Lower lobe of right lung (tissue), 2 donors: ENCODE measurements around the gene CHRNA9. TPM values are rescaled to one million over a fixed set of nuclear protein-coding genes. Genes with fewer than 3 reads are reported as not detected.
"Not testable (repeated sequence)": the region's sequence is repeated elsewhere in the genome, so short reads cannot be mapped to it uniquely, and the experiment has no call there.

Experiments
- ATAC-seq, 2 donors: fragments of 200-7000 bp; cut with Tn5 transposase; one replicate each; pipeline ENCODE4 v1.9.1; 2020 to 2022; ENCODE audit warnings: mild to moderate bottlenecking in 2 of 2, moderate library complexity in 2 of 2
- DNase-seq: peaks from one replicate; pipeline ENCODE4 v3.0.0-alpha.2; 2020
- H3K27ac ChIP-seq: fragments of 200-600 bp; one replicate; pipeline ENCODE4 v1.8.0; 2022
- H3K27me3 ChIP-seq: fragments of 200-600 bp; one replicate; pipeline ENCODE4 v1.8.0; 2022; ENCODE audit warnings: low read depth
- H3K36me3 ChIP-seq: fragments of 200-600 bp; one replicate; pipeline ENCODE4 v1.8.0; 2022; ENCODE audit warnings: mild to moderate bottlenecking
- H3K4me1 ChIP-seq: fragments of 200-600 bp; one replicate; pipeline ENCODE4 v1.8.0; 2022
- H3K4me3 ChIP-seq: fragments of 200-600 bp; one replicate; pipeline ENCODE4 v1.8.0; 2022; ENCODE audit warnings: mild to moderate bottlenecking
- H3K9me3 ChIP-seq: fragments of 200-600 bp; one replicate; pipeline ENCODE4 v1.8.0; 2022
- CTCF ChIP-seq: fragments of 200-600 bp; IDR thresholded peaks from one replicate; pipeline ENCODE4 v1.8.0; 2022; ENCODE audit warnings: antibody characterized with exemption, mild to moderate bottlenecking
- intact Hi-C: fragments of 100-400 bp; cut with DNase I; formaldehyde crosslinking; loops from one replicate; pipeline ENCODE4 v1.11.0; 2022
- total RNA-seq: library from RNA; stranded (reverse); fragmentation: NEBNext Ultra II Directional; extraction: Animal tissue kit (Norgen Biotek cat#: 25700); gene quantifications from one replicate; pipeline ENCODE4 v1.2.1, GENCODE V29; 2021
- donor health status: DM: no; HTN: yes; CAD: no; lungs with severe emphysema.

Gene CHRNA9
- total RNA-seq, 1 donor from 2014 or later: not detected

DNA sequence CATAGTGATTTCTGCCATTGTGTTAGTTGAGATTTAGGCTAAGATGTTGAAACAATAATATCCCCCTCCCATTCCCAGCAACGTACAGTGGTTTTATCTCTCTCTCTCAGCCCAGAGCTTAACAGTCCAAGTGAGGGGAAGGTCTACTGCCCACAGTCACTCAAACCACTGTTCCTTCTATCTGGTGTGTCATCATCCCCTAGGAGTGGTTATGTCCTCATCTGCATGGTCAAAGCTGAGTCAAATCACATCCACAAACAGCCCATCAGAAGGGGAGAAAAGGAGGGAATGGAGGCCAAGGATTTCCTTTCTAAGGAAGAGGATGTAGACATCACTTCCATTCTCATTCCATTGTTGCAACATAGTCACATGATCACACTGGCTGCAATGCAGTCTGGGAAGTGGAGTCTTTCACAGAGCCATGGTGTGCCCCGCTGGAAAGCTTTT, 42.8 kb upstream of the CHRNA9 start:
- H3K27ac ChIP-seq: no peak overlapping the region
- TF ChIP-seq CTCF: no peak
- H3K4me3 ChIP-seq: no peak overlapping the region
- H3K4me1 ChIP-seq: no peaks in the 10 kb centered on the region
- intact Hi-C loops: no loop called here
- no peak for DNase-seq
- H3K27me3 ChIP-seq: no peaks in the 10 kb centered on the region
- ATAC-seq: peak in 1 of 2 donors; percentile 32
- no peaks in the 10 kb centered on the region for H3K9me3 ChIP-seq
- H3K36me3 ChIP-seq: no peaks in the 10 kb centered on the region

GRCh38 chr4:40294339-40294738, 40.8 kb upstream of the CHRNA9 start:
- no peak overlapping the region for H3K4me3 ChIP-seq
- no peaks in the 10 kb centered on the region for H3K9me3 ChIP-seq
- TF ChIP-seq CTCF: no peak
- ATAC-seq (no peak), DNase-seq (no peak)
- H3K27me3 ChIP-seq: no peaks in the 10 kb centered on the region
- H3K4me1 ChIP-seq: no peaks in the 10 kb centered on the region
- intact Hi-C loops: no loop called here
- H3K36me3 ChIP-seq: no peaks in the 10 kb centered on the region
- H3K27ac ChIP-seq: no peak overlapping the region

- H3K4me1 ChIP-seq, ATAC-seq, H3K9me3 ChIP-seq, intact Hi-C loops, H3K27ac ChIP-seq, H3K27me3 ChIP-seq, DNase-seq, H3K36me3 ChIP-seq, H3K4me3 ChIP-seq: not testable (repeated sequence)
Observed at GRCh38 chr4:40295030-40295429, 40.1 kb upstream of the CHRNA9 start.

GRCh38 chr4:40295572-40295971, 39.6 kb upstream of the CHRNA9 start:
- no peak for DNase-seq
- H3K36me3 ChIP-seq: no peaks in the 10 kb centered on the region
- H3K4me3 ChIP-seq: no peak overlapping the region
- no peak for ATAC-seq
- H3K27me3 ChIP-seq: no peaks in the 10 kb centered on the region
- no peaks in the 10 kb centered on the region for H3K4me1 ChIP-seq
- TF ChIP-seq CTCF: no peak
- intact Hi-C loops: no loop called here
- no peaks in the 10 kb centered on the region for H3K9me3 ChIP-seq
- H3K27ac ChIP-seq: no peak overlapping the region

- no peak for DNase-seq
- no peaks in the 10 kb centered on the region for H3K9me3 ChIP-seq
- ATAC-seq: no peak
- TF ChIP-seq CTCF: no peak
- H3K4me1 ChIP-seq: no peaks in the 10 kb centered on the region
- intact Hi-C loops: no loop called here
- no peak overlapping the region for H3K4me3 ChIP-seq
- no peak overlapping the region for H3K27ac ChIP-seq
- no peaks in the 10 kb centered on the region for H3K36me3 ChIP-seq
- H3K27me3 ChIP-seq: no peaks in the 10 kb centered on the region
Observed at GRCh38 chr4:40299126-40299525, 36.0 kb upstream of the CHRNA9 start.

GRCh38 chr4:40299811-40300292, 35.3 kb upstream of the CHRNA9 start:
- intact Hi-C loops: loop anchor here (10.0 kb wide), 1 partner anchor 145 kb away; no protein-coding TSS in a partner anchor

More at GRCh38 chr4:40299811-40300292, 35.3 kb upstream of the CHRNA9 start:
- Histone ChIP-seq H3K4me1 (no peaks in the 10 kb centered on the region), H3K9me3 (no peaks in the 10 kb centered on the region), H3K27me3 (no peaks in the 10 kb centered on the region), H3K27ac (no peak overlapping the region), H3K36me3 (no peaks in the 10 kb centered on the region), H3K4me3 (no peak overlapping the region)
- no peak for TF ChIP-seq CTCF
- ATAC-seq: no peak
- no peak for DNase-seq
